Lower lobe of right lung (tissue), 2 donors: ENCODE results near the gene IQCH. TPM values are rescaled to one million over a fixed set of nuclear protein-coding genes. Genes with fewer than 3 reads are reported as not detected.

ENCODE experiments used
- ATAC-seq, 2 donors: fragments of 200-7000 bp; cut with Tn5 transposase; one replicate each; pipeline ENCODE4 v1.9.1; 2020 to 2022; ENCODE audit warnings: mild to moderate bottlenecking in 2 of 2, moderate library complexity in 2 of 2
- DNase-seq: peaks from one replicate; pipeline ENCODE4 v3.0.0-alpha.2; 2020
- H3K27ac ChIP-seq: fragments of 200-600 bp; one replicate; pipeline ENCODE4 v1.8.0; 2022
- H3K27me3 ChIP-seq: fragments of 200-600 bp; one replicate; pipeline ENCODE4 v1.8.0; 2022; ENCODE audit warnings: low read depth
- H3K36me3 ChIP-seq: fragments of 200-600 bp; one replicate; pipeline ENCODE4 v1.8.0; 2022; ENCODE audit warnings: mild to moderate bottlenecking
- H3K4me1 ChIP-seq: fragments of 200-600 bp; one replicate; pipeline ENCODE4 v1.8.0; 2022
- H3K4me3 ChIP-seq: fragments of 200-600 bp; one replicate; pipeline ENCODE4 v1.8.0; 2022; ENCODE audit warnings: mild to moderate bottlenecking
- H3K9me3 ChIP-seq: fragments of 200-600 bp; one replicate; pipeline ENCODE4 v1.8.0; 2022
- intact Hi-C: fragments of 100-400 bp; cut with DNase I; formaldehyde crosslinking; loops from one replicate; pipeline ENCODE4 v1.11.0; 2022
- long read RNA-seq: library from polyadenylated mRNA; unstranded; transcript quantifications from one replicate; pipeline ENCODE4 v2.0.0, GENCODE V29; 2021
- total RNA-seq: library from RNA; stranded (reverse); fragmentation: NEBNext Ultra II Directional; extraction: Animal tissue kit (Norgen Biotek cat#: 25700); gene quantifications from one replicate; pipeline ENCODE4 v1.2.1, GENCODE V29; 2021
- TF ChIP-seq, protein P1 (sequence below): fragments of 200-600 bp; IDR thresholded peaks from one replicate; pipeline ENCODE4 v1.8.0; 2022; ENCODE audit warnings: antibody characterized with exemption, mild to moderate bottlenecking
- donor health status: DM: no; HTN: yes; CAD: no; lungs with severe emphysema.

IQCH gene
- total RNA-seq = 2.3 TPM
- long read RNA-seq, partial matches to known transcripts = 0 of 13 reads
- long read RNA-seq, other reads (novel, unspliced or antisense) = 13 of 13 reads

- Histone ChIP-seq H3K9me3 (no peaks in the 10 kb centered on the region), H3K4me1 (peaks cover 21% of the 10 kb centered on the region), H3K4me3 (peak within 1 kb of the TSS; percentile 74), H3K36me3 (no peaks in the 10 kb centered on the region), H3K27me3 (no peaks in the 10 kb centered on the region), H3K27ac (peak within 1 kb of the TSS; percentile 91)
- peak; percentile 99 for DNase-seq
- intact Hi-C loops = no loop called here
- TF ChIP-seq, protein P1, sequence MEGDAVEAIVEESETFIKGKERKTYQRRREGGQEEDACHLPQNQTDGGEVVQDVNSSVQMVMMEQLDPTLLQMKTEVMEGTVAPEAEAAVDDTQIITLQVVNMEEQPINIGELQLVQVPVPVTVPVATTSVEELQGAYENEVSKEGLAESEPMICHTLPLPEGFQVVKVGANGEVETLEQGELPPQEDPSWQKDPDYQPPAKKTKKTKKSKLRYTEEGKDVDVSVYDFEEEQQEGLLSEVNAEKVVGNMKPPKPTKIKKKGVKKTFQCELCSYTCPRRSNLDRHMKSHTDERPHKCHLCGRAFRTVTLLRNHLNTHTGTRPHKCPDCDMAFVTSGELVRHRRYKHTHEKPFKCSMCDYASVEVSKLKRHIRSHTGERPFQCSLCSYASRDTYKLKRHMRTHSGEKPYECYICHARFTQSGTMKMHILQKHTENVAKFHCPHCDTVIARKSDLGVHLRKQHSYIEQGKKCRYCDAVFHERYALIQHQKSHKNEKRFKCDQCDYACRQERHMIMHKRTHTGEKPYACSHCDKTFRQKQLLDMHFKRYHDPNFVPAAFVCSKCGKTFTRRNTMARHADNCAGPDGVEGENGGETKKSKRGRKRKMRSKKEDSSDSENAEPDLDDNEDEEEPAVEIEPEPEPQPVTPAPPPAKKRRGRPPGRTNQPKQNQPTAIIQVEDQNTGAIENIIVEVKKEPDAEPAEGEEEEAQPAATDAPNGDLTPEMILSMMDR = peak; percentile 37
- peak; percentile 99 to 100 for ATAC-seq
Measured at GRCh38 chr15:67254238-67255175, at the start of gene IQCH, which contains the start of gene AAGAB. Gene IQCH, plus strand, starts transcription at chr15:67254786. Its CDS starts 111 bp downstream, at chr15:67254897. Gene AAGAB, minus strand, starts transcription at chr15:67254661. Its CDS starts 30 bp downstream, at chr15:67254631.

GRCh38 chr15:67207555-67208207 is 46.9 kb upstream of the IQCH start:
- H3K4me3 ChIP-seq = no peak overlapping the region
- no peaks in the 10 kb centered on the region for H3K4me1 ChIP-seq
- no peaks in the 10 kb centered on the region for H3K27me3 ChIP-seq
- H3K9me3 ChIP-seq = no peaks in the 10 kb centered on the region
- H3K27ac ChIP-seq = no peak overlapping the region
- TF ChIP-seq, protein P1 = no peak
- H3K36me3 ChIP-seq = peaks cover 58% of the 10 kb centered on the region
- intact Hi-C loops = no loop called here
- ATAC-seq (no peak), DNase-seq (no peak)

GRCh38 chr15:67208396-67208795 is 46.2 kb upstream of the IQCH start:
- ATAC-seq = no peak
- no peaks in the 10 kb centered on the region for H3K9me3 ChIP-seq
- no peak for DNase-seq
- no peak overlapping the region for H3K27ac ChIP-seq
- no peak overlapping the region for H3K4me3 ChIP-seq
- H3K36me3 ChIP-seq = peaks cover 52% of the 10 kb centered on the region
- intact Hi-C loops = no loop called here
- TF ChIP-seq, protein P1 = no peak
- no peaks in the 10 kb centered on the region for H3K27me3 ChIP-seq
- no peaks in the 10 kb centered on the region for H3K4me1 ChIP-seq

DNA sequence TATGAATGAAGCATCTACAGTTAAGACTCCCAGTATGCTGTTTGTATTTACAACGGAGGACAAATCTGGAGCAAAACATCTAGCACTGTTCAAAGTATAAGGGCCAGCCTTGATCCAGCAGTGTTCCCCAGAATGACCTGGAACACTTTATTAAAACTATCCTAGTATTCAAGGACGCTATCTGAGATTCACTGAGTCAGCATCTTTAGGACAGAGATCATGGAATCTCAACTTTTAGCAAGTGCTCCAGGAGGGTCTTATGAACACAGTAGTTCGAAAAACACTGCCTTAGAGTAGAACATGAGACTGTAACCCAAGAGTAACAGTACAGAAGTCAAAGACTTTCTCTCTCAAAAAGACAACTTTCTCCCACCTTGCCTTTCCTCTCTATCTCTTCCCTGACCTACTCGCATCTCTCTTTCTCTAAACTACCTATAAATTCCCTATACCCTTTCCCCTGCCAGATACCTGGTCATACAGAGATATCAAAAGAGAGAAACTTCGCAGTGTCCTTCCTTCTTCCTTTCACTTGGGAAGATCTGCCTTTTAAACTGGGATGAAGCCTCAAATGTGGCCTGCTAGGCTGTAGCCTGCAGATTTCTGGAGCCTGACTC is 43.9 kb upstream of the IQCH start:
- no peak overlapping the region for H3K4me3 ChIP-seq
- no peak overlapping the region for H3K27ac ChIP-seq
- TF ChIP-seq, protein P1 = no peak
- intact Hi-C loops = no loop called here
- no peaks in the 10 kb centered on the region for H3K9me3 ChIP-seq
- H3K36me3 ChIP-seq = peaks cover 34% of the 10 kb centered on the region
- ATAC-seq (no peak), DNase-seq (no peak)
- no peaks in the 10 kb centered on the region for H3K27me3 ChIP-seq
- H3K4me1 ChIP-seq = no peaks in the 10 kb centered on the region

DNA sequence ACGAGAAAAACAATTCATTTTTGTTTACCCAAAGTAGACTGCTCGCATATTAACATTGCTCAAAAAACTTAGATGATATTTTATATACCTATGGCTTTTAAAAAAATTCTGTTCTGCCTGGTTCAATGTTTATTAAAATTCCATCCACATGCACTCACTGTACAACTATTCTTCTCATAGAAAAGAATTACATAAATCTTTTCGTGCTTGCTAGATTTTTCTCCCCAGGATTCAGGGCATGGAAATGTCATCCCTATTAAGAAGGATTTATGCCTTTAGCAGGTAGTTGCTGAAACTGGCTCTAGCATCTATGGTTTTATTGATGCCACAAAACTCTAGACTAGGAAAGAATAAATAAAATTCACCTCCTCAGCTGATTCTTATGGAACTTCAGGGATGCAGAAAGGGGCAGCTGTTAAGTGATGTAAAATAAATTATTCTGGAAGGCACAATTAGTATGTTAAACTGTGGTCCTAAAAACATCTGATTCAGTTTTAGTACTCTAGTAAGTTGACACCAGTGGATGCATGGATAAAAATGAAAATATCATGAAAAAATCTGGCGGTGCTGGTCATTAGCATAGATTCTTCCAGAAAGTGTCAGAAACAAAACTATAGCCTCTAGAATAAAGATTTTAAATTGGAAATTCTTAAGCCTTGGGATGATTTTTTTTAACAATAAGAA is 41.8 kb upstream of the IQCH start:
- intact Hi-C loops = no loop called here
- ATAC-seq (no peak), DNase-seq (no peak)
- no peak overlapping the region for H3K27ac ChIP-seq
- TF ChIP-seq, protein P1 = no peak
- no peak overlapping the region for H3K4me3 ChIP-seq
- peaks cover 12% of the 10 kb centered on the region for H3K36me3 ChIP-seq
- H3K9me3 ChIP-seq = no peaks in the 10 kb centered on the region
- H3K27me3 ChIP-seq = no peaks in the 10 kb centered on the region
- H3K4me1 ChIP-seq = no peaks in the 10 kb centered on the region
